ENCODE data around the gene CYP3A4.
"Not testable (repeated sequence)": the region's sequence is repeated elsewhere in the genome, so short reads cannot be mapped to it uniquely, and the experiment has no call there.

The CYP3A4 gene

GRCh38 chr7:99728615-99729014, 55.4 kb downstream of the CYP3A4 start:
- no peak for DNase-seq (ENCODE audit: low spot score)

GRCh38 chr7:99723201-99723600, 60.8 kb downstream of the CYP3A4 start:
- DNase-seq (ENCODE audit: low spot score): not testable (repeated sequence)

- no peak for DNase-seq (ENCODE audit: low spot score)
These were observed 63.0 kb downstream of the CYP3A4 start for GRCh38 chr7:99720800-99721595.

GRCh38 chr7:99719996-99720769, 63.8 kb downstream of the CYP3A4 start:
- DNase-seq (ENCODE audit: low spot score): no peak

- no peak for DNase-seq (ENCODE audit: low spot score)
These were observed 69.9 kb downstream of the CYP3A4 start for GRCh38 chr7:99713995-99714570.

- DNase-seq (ENCODE audit: low spot score): no peak
These were observed 74.0 kb downstream of the CYP3A4 start for GRCh38 chr7:99709838-99710578.

- DNase-seq (ENCODE audit: low spot score): no peak
These were observed 74.7 kb downstream of the CYP3A4 start for GRCh38 chr7:99709260-99709659.

GRCh38 chr7:99707096-99707495, 76.9 kb downstream of the CYP3A4 start:
- peak; percentile 23 for DNase-seq (ENCODE audit: low spot score)

Small RNAs within 50 kb of the gene (small RNA-seq; reads per million reads assigned to genes)
- 0 reads per million in 2 experiments for gene CYP3A137P
